Ishikawa (cell line): Measurements from ENCODE around the gene ARFGEF3.

Experiments used
- CEBPB ChIP-seq: IDR thresholded peaks from 2 replicates; pipeline ENCODE4 v1.6.1; 2012
- CREB1 ChIP-seq: IDR thresholded peaks from 2 replicates; pipeline ENCODE4 v1.6.1; 2012; ENCODE audit warnings: low read depth
- EGR1 ChIP-seq: IDR thresholded peaks from 2 replicates; pipeline ENCODE4 v1.6.1; 2012
- EP300 ChIP-seq: IDR thresholded peaks from 2 replicates; pipeline ENCODE4 v1.6.1; 2012; ENCODE audit warnings: borderline replicate concordance
- FOXM1 ChIP-seq: IDR thresholded peaks from 2 replicates; pipeline ENCODE4 v1.6.1; 2012; ENCODE audit warnings: low read depth, borderline replicate concordance
- MAX ChIP-seq: IDR thresholded peaks from 2 replicates; pipeline ENCODE4 v1.6.1; 2012
- NFIC ChIP-seq: IDR thresholded peaks from 2 replicates; pipeline ENCODE4 v1.6.1; 2012
- RAD21 ChIP-seq: IDR thresholded peaks from 2 replicates; pipeline ENCODE4 v1.6.1; 2012; ENCODE audit warnings: low read depth
- REST ChIP-seq: IDR thresholded peaks from 2 replicates; pipeline ENCODE4 v1.6.1; 2012; ENCODE audit warnings: low read depth, mild to moderate bottlenecking
- TAF1 ChIP-seq: IDR thresholded peaks from 2 replicates; pipeline ENCODE4 v1.6.1; 2012; ENCODE audit warnings: low read depth, mild to moderate bottlenecking
- TCF12 ChIP-seq: IDR thresholded peaks from 2 replicates; pipeline ENCODE4 v1.6.1; 2012; ENCODE audit warnings: low read depth
- TEAD4 ChIP-seq: IDR thresholded peaks from 2 replicates; pipeline ENCODE4 v1.6.1; 2012
- USF1 ChIP-seq: IDR thresholded peaks from 2 replicates; pipeline ENCODE4 v1.6.1; 2012
- YY1 ChIP-seq: IDR thresholded peaks from 2 replicates; pipeline ENCODE4 v1.6.1; 2012; ENCODE audit warnings: low read depth
- ZBTB7A ChIP-seq: IDR thresholded peaks from 2 replicates; pipeline ENCODE4 v1.6.1; 2012; ENCODE audit warnings: low read depth

Gene ARFGEF3

GRCh38 chr6:138238368-138238767 is 76.6 kb downstream of the ARFGEF3 start:
- no peak for TF ChIP-seq ZBTB7A
- TF ChIP-seq MAX, result no peak

DNA sequence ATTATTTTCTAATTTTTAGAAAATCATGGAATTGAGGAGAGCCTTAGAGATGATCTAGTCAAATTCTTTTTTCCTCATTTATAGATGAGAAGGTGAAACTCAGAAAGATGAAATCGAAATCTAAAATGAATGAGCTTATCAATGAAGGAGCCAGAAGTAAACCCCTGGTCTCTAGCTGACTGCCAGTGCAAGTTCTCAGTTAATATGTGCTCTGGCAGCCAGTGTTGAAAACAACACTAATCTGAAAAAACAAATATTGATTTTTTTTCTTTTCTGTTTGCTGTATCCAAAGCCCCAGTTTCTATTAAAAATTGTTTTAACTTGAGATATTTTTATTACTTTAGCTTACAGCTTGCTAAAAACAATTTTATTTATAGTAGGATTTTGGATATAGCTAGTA is 78.0 kb downstream of the ARFGEF3 start:
- TF ChIP-seq TCF12 (no peak), FOXM1 (no peak), EP300 (no peak), RAD21 (no peak), TAF1 (no peak), MAX (no peak), CEBPB (no peak), REST (no peak), EGR1 (no peak), CREB1 (no peak), NFIC (no peak), USF1 (no peak), ZBTB7A (no peak), TEAD4 (no peak), YY1 (no peak)

GRCh38 chr6:138240476-138241245 is 78.9 kb downstream of the ARFGEF3 start:
- TF ChIP-seq REST, result no peak
- no peak for TF ChIP-seq FOXM1
- TF ChIP-seq TEAD4, result 0 out of 2 replicates have a peak, but pooled peaks have one; percentile 23
- no peak for TF ChIP-seq TCF12
- no peak for TF ChIP-seq NFIC
- TF ChIP-seq MAX, result no peak

- TF ChIP-seq RAD21, result no peak
- no peak for TF ChIP-seq TEAD4
- no peak for TF ChIP-seq MAX
- TF ChIP-seq ZBTB7A, result no peak
- TF ChIP-seq YY1, result no peak
- TF ChIP-seq REST, result no peak
- no peak for TF ChIP-seq EP300
- TF ChIP-seq EGR1, result no peak
- no peak for TF ChIP-seq USF1
- no peak for TF ChIP-seq TAF1
- no peak for TF ChIP-seq NFIC
- TF ChIP-seq TCF12, result no peak
- no peak for TF ChIP-seq CREB1
- no peak for TF ChIP-seq CEBPB
- TF ChIP-seq FOXM1, result no peak
Observed at GRCh38 chr6:138241381-138241780, 79.6 kb downstream of the ARFGEF3 start.
